GM12878 (cell line): ENCODE measurements around the gene TFF2. TPM values are rescaled to one million over a fixed set of nuclear protein-coding genes. Genes with fewer than 3 reads are reported as not detected.

Experiments used
- ATAC-seq: fragments of 200-7000 bp; cut with Tn5 transposase; 3 replicates; pipeline ENCODE4 v1.9.1; 2020; ENCODE audit warnings: mild to moderate bottlenecking, moderate library complexity
- BruUV-seq: library from RNA; stranded (reverse); fragments of 400-500 nt; replicated peaks from 2 replicates; lab custom pipeline; 2021; lab: Mats Ljungman, UMichigan
- CTCF ChIA-PET: fragments of 300-600 bp; sonication (Branson Sonifier 250); formaldehyde crosslinking; extraction: SDS; loops from one replicate; lab custom pipeline; 2021; ENCODE audit warnings: inconsistent platforms; lab: Yijun Ruan, JAX
- POLR2A ChIA-PET: fragments of 350-600 bp; formaldehyde crosslinking; extraction: SDS; loops from one replicate; lab custom pipeline; 2021; ENCODE audit warnings: inconsistent platforms; lab: Charles Lee
- RAD21 ChIA-PET: fragments of 300-600 bp; sonication (Branson Sonifier 250); formaldehyde crosslinking; loops from one replicate; lab custom pipeline; 2023; ENCODE audit warnings: antibody characterized with exemption; ENCODE audit not compliant: unreplicated experiment; lab: Charles Lee
- SMC1A ChIA-PET: fragments of 300-600 bp; sonication (Branson Sonifier 250); formaldehyde crosslinking; loops from one replicate; lab custom pipeline; 2023; ENCODE audit not compliant: unreplicated experiment, uncharacterized antibody; lab: Charles Lee
- DNase-seq: peaks from one replicate; pipeline ENCODE4 v3.0.0-alpha.2; 2011; ENCODE audit warnings: low read depth, low spot score
- FAIRE-seq: peaks from 3 replicates; lab custom pipeline; 2011; peaks lifted over from hg19 to GRCh38; lab: Jason Lieb, UNC
- H2AFZ ChIP-seq: 2 replicates; pipeline ENCODE4 v1.6.0; 2011; ENCODE audit warnings: low read depth, low read length, control low read depth; ENCODE audit not compliant: control insufficient read depth
- H3K27ac ChIP-seq: 2 replicates; pipeline ENCODE4 v1.5.1; 2011; ENCODE audit warnings: control low read depth; ENCODE audit not compliant: control insufficient read depth, insufficient read depth
- H3K27me3 ChIP-seq, 2 experiments: replicated peaks in 1 of 2; 2 replicates each; pipeline versions ENCODE4 v1.6.0 to v1.6.1; 2011; ENCODE audit warnings: low read length in 1 of 2; ENCODE audit not compliant: control insufficient read depth in 2 of 2, insufficient read depth in 2 of 2
- H3K36me3 ChIP-seq, 2 experiments: 2 replicates each; pipeline ENCODE4 v1.5.1; 2011; ENCODE audit warnings: low read length in 1 of 2; ENCODE audit not compliant: control insufficient read depth in 2 of 2, insufficient read depth in 2 of 2
- H3K4me1 ChIP-seq: 2 replicates; pipeline ENCODE4 v1.6.1; 2011; ENCODE audit warnings: mild to moderate bottlenecking, low read length, moderate library complexity, mixed read lengths; ENCODE audit not compliant: control insufficient read depth, insufficient read depth
- H3K4me2 ChIP-seq: 2 replicates; pipeline ENCODE4 v1.6.0; 2011; ENCODE audit warnings: control low read depth; ENCODE audit not compliant: control insufficient read depth, insufficient read depth
- H3K4me3 ChIP-seq: fragments of 200-600 bp; sonication (generic); 2 replicates; pipeline ENCODE4 v1.5.1; 2016
- H3K79me2 ChIP-seq: 2 replicates; pipeline ENCODE4 v1.6.0; 2011; ENCODE audit warnings: low read length; ENCODE audit not compliant: control insufficient read depth, insufficient read depth
- H3K9ac ChIP-seq: 2 replicates; pipeline ENCODE4 v1.8.0; 2011; ENCODE audit warnings: low read length, control low read depth, mixed read lengths; ENCODE audit not compliant: control insufficient read depth, insufficient read depth
- H3K9me3 ChIP-seq: replicated peaks from 3 replicates; pipeline ENCODE4 v1.5.1; 2011; ENCODE audit warnings: mild to moderate bottlenecking, low read length; ENCODE audit not compliant: control insufficient read depth, insufficient read depth
- H4K20me1 ChIP-seq: 2 replicates; pipeline ENCODE4 v1.6.0; 2011; ENCODE audit not compliant: control insufficient read depth, insufficient read depth
- CBFB ChIP-seq: IDR thresholded peaks from 2 replicates; pipeline ENCODE4 v1.6.1; 2016; ENCODE audit warnings: antibody characterized with exemption, low read depth
- CREM ChIP-seq: IDR thresholded peaks from 2 replicates; pipeline ENCODE4 v1.6.1; 2014; ENCODE audit warnings: antibody characterized with exemption, low read depth
- ELK1 ChIP-seq: IDR thresholded peaks from 2 replicates; pipeline ENCODE4 v1.6.1; 2012; ENCODE audit warnings: low read depth, low read length, improper control_type of control experiment
- HSF1 ChIP-seq: fragments of 150-350 bp; IDR thresholded peaks from 2 replicates; pipeline ENCODE4 v1.6.1; 2014; ENCODE audit warnings: mild to moderate bottlenecking, low read depth, low read length
- KDM1A ChIP-seq: fragments of 200-600 bp; sonication (generic); IDR thresholded peaks from 2 replicates; pipeline ENCODE4 v1.6.1; 2016; ENCODE audit warnings: borderline replicate concordance
- KLF5 ChIP-seq: fragments of 450-650 bp; IDR thresholded peaks from 2 replicates; pipeline ENCODE4 v1.6.1; 2014; ENCODE audit warnings: mild to moderate bottlenecking; ENCODE audit not compliant: partially characterized antibody
- MXI1 ChIP-seq: fragments of 150-350 bp; IDR thresholded peaks from 2 replicates; pipeline ENCODE4 v1.6.1; 2011; ENCODE audit warnings: low read depth, mild to moderate bottlenecking, inconsistent platforms, low read length, improper control_type of control experiment
- NKRF ChIP-seq: fragments of 450-650 bp; conservative IDR thresholded peaks from 2 replicates; pipeline ENCODE4 v1.6.1; 2017; ENCODE audit warnings: mild to moderate bottlenecking, moderate library complexity
- NR2F1 ChIP-seq: fragments of 450-650 bp; conservative IDR thresholded peaks from 2 replicates; pipeline ENCODE4 v1.6.1; 2017; ENCODE audit warnings: mild to moderate bottlenecking
- PAX5 ChIP-seq: IDR thresholded peaks from 2 replicates; pipeline ENCODE4 v1.6.1; 2011; ENCODE audit warnings: low read depth, low read length, borderline replicate concordance
- RAD51 ChIP-seq: fragments of 450-650 bp; IDR thresholded peaks from 2 replicates; pipeline ENCODE4 v1.6.1; 2016; ENCODE audit warnings: moderate library complexity, mild to moderate bottlenecking, inconsistent platforms
- SMAD5 ChIP-seq: IDR thresholded peaks from 2 replicates; pipeline ENCODE4 v1.6.1; 2016; ENCODE audit warnings: antibody characterized with exemption, low read depth
- SP1 ChIP-seq: IDR thresholded peaks from one replicate; pipeline ENCODE4 v1.6.1; 2011; ENCODE audit warnings: low read depth, low read length
- WGBS: methylation state at CpG from one replicate; pipeline ENCODE4 v1.1.6; 2016; ENCODE audit warnings: low lambda C conversion rate; ENCODE audit not compliant: insufficient replicate concordance, insufficient coverage; ENCODE audit errors: missing lambda C conversion rate; 5-methylcytosine and 5-hydroxymethylcytosine counted together
- in situ Hi-C: fragments of 300-500 bp; cut with MboI; formaldehyde crosslinking; loops from 9 replicates; pipeline ENCODE4 v1.14.3; 2018; ENCODE audit warnings: mixed read lengths
- intact Hi-C: fragments of 100-400 bp; cut with micrococcal nuclease; formaldehyde crosslinking; loops from one replicate; pipeline ENCODE4 v1.14.2; 2022; ENCODE audit not compliant: unreplicated experiment
- polyA plus RNA-seq, 11 experiments: library from polyadenylated mRNA; depleted of rRNA in 4 of 11; unstranded in 6 of 11; stranded (reverse) in 5 of 11; fragments of >200 nt; fragmentation: Nextera tagmentation in 4 of 11; fragmentation: Illumina TruSeq in 1 of 11; extraction: Ambion mirVana in 4 of 11; extraction: Trizol in 1 of 11; gene quantifications; 1 replicate in 1 of 11; 2 replicates in 10 of 11; pipeline versions ENCODE4 v1.2.1 to v1.2.3, GENCODE V29; 2011 to 2016; ENCODE audit warnings: inconsistent platforms in 2 of 11, missing spikeins in 2 of 11, low read depth in 1 of 11
- total RNA-seq, 4 experiments: library from RNA; depleted of rRNA in 3 of 4; stranded (reverse); fragments of >200 nt in 3 of 4; fragmentation: Illumina TruSeq in 1 of 4; extraction: Trizol in 1 of 4; gene quantifications; 2 replicates each; pipeline versions ENCODE4 v1.2.1 to v1.2.3, GENCODE V29; 2013 to 2021
- TF ChIP-seq, protein P1 (sequence below): IDR thresholded peaks from 2 replicates; pipeline ENCODE4 v1.6.1; 2012; ENCODE audit warnings: mild to moderate bottlenecking, low read depth, low read length

Gene TFF2
- total and polyA plus RNA-seq, 10 of the 15 experiments (the other 5 are each of a cell fraction or from before 2014, with no cell fraction given) = 0.56 TPM; not detected in 9

GRCh38 chr21:42344631-42345030 lies 6.2 kb downstream of the TFF2 start:
- Histone ChIP-seq H3K4me2 (no peak overlapping the region), H3K9me3 (no peaks in the 10 kb centered on the region; the same call in 2 of the 3 replicates), H3K4me3 (no peak overlapping the region), H3K36me3 (no peaks in the 10 kb centered on the region), H3K27ac (no peak overlapping the region), H3K27me3 (no peaks in the 10 kb centered on the region), H2AFZ (no peak overlapping the region), H3K79me2 (no peaks in the 10 kb centered on the region), H3K9ac (no peak overlapping the region), H3K4me1 (no peaks in the 10 kb centered on the region), H4K20me1 (no peaks in the 10 kb centered on the region)
- RAD21 ChIA-PET = no interaction called here
- intact Hi-C loops (no loop called here), in situ Hi-C loops (no loop called here)
- POLR2A ChIA-PET = no interaction called here
- ATAC-seq = no peak
- BruUV-seq = no TSS peak
- SMC1A ChIA-PET = no interaction called here
- FAIRE-seq = no peak
- CTCF ChIA-PET = no interaction called here
- DNase-seq = no peak
- 40% methylated on average over 4 of the region's 4 CpGs for WGBS
- TF ChIP-seq CREM = no peak
- TF ChIP-seq, protein P1, sequence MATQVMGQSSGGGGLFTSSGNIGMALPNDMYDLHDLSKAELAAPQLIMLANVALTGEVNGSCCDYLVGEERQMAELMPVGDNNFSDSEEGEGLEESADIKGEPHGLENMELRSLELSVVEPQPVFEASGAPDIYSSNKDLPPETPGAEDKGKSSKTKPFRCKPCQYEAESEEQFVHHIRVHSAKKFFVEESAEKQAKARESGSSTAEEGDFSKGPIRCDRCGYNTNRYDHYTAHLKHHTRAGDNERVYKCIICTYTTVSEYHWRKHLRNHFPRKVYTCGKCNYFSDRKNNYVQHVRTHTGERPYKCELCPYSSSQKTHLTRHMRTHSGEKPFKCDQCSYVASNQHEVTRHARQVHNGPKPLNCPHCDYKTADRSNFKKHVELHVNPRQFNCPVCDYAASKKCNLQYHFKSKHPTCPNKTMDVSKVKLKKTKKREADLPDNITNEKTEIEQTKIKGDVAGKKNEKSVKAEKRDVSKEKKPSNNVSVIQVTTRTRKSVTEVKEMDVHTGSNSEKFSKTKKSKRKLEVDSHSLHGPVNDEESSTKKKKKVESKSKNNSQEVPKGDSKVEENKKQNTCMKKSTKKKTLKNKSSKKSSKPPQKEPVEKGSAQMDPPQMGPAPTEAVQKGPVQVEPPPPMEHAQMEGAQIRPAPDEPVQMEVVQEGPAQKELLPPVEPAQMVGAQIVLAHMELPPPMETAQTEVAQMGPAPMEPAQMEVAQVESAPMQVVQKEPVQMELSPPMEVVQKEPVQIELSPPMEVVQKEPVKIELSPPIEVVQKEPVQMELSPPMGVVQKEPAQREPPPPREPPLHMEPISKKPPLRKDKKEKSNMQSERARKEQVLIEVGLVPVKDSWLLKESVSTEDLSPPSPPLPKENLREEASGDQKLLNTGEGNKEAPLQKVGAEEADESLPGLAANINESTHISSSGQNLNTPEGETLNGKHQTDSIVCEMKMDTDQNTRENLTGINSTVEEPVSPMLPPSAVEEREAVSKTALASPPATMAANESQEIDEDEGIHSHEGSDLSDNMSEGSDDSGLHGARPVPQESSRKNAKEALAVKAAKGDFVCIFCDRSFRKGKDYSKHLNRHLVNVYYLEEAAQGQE = no peak
- no peak for TF ChIP-seq NR2F1
- TF ChIP-seq KLF5 = no peak
- TF ChIP-seq SP1 = no peak
- TF ChIP-seq RAD51 = no peak
- TF ChIP-seq ELK1 = no peak
- TF ChIP-seq HSF1 = no peak
- TF ChIP-seq SMAD5 = no peak
- no peak for TF ChIP-seq CBFB
- TF ChIP-seq NKRF = no peak
- no peak for TF ChIP-seq MXI1
- no peak for TF ChIP-seq PAX5
- TF ChIP-seq KDM1A = no peak
